HG03175 (cell line): Measurements from ENCODE around the gene SMAD6.
A peak's percentile ranks its signal among the peaks of the same experiment; 100 is the strongest.

Source experiments
- ATAC-seq: cut with Tn5 transposase; IDR thresholded peaks from one replicate; pipeline ENCODE4 v1.9.1; 2021; ENCODE audit warnings: mild to moderate bottlenecking, moderate library complexity; ENCODE audit not compliant: unreplicated experiment

The SMAD6 gene

DNA sequence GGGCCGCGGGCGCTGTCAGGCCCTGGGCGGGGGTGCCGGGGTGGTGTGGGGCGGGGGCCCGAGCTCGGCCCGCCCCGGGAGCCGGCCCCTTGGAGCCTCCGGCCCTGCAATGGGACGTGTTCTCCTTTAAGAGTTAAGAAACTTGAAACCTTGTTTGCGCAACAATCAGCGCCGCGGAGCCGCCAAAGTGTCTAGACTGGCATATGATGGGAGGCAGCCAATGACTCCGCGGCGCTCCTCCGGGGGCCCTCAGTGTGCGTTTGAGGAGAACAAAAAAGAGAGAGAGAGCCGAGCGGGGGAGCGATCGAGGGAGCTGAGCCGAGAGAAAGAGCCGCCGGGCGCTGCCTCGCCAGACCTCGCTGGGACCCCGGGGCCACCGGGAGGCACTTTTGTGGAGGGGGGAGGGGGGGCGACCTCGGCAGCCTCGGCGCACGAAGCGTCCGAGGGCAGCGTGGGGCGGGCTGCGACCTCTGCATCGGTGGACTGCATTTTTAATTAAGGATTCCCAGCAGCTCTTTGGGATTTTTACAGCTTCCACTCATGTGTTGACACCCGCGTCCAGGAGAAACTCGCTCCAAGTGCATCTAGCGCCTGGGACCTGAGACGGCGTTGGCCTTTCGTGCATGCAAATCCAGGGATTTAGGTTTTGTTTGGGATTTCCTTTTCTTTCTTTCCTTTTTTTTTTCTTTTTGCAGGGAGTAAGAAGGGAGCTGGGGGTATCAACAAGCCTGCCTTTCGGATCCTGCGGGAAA is at the start of gene SMAD6:
SMAD6 (plus strand) TSS at position 202 of the 752 bp plus-strand sequence. CDS start 1,023 bp downstream, outside the sequence.
- peak; percentile 39 for ATAC-seq

DNA sequence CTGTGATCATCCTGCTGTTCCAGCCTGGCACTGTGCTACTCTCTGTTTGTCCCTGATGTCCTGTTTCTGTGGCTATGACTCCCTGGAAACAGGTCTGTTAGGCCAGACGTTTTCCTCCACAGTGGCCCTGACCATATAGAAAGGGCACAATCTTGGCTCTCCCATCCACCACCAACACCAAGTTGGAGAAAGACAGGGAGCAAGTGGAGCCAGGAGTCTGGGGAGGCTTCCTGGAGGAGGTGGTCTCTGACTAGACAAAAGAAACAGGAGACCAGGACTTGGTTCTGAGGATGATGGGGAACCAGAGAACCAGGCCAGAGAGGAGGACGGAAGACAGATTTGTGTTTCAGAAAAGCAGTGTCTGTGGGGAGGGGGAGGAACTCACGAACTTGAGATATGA is 49.2 kb upstream of the SMAD6 start:
- ATAC-seq, result no peak

DNA sequence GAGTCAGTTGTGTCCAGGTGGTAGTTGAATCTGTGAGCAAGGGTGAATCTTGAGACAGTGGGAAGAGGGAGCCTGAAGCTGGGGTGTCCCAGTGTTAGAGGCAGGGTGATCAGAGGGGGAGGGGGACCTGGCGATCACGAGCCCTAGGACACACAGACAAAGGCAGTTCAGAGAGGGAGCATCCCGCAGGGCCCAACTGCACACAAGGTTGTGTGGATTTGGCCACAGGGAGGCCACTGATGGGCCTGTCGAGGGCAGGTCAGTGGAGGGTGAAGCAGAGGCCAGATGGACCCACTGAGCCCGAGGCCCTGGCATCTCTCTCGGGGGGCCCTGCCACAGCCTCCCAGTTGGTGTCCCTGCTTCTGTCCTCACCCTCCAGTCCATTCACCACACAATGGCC is 48.6 kb upstream of the SMAD6 start:
- no peak for ATAC-seq

DNA sequence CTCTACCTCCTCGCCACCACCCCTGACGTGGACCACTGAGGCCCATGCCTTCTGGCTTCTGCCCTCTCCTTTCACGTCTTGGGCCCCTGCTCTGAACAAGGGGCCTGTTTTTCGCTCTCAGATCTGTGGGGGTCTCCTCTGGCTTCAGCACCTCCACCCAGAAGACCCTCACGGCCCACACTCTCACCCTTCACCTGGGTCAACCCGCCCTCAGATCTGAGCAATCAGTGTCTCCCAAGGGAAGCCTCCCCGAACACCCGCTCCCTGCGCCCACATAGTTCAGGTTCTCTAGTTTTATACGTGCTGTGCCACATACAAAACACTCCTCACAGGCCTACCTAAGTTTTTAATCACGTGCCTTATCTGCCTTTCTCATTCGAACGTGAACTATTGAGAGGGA is 48.2 kb upstream of the SMAD6 start:
- no peak for ATAC-seq

DNA sequence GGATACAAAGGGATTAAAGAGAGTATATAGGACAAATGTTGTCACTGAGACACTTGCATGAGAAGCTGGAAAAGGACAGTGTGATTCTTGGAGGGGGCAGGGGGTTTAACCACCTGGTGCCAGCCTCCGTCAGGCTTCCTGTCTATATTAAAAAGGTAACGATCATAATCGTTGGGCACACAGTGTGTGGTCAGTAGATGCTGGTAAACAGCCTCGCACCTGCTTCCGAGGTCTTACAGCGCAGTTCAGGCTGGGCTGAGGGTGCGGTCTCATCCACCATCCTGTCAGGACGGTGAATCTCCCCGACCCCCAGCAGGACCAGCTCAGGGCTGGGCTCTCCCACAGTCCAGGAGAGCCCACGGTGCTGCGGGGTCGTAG is 47.7 kb upstream of the SMAD6 start:
- no peak for ATAC-seq

DNA sequence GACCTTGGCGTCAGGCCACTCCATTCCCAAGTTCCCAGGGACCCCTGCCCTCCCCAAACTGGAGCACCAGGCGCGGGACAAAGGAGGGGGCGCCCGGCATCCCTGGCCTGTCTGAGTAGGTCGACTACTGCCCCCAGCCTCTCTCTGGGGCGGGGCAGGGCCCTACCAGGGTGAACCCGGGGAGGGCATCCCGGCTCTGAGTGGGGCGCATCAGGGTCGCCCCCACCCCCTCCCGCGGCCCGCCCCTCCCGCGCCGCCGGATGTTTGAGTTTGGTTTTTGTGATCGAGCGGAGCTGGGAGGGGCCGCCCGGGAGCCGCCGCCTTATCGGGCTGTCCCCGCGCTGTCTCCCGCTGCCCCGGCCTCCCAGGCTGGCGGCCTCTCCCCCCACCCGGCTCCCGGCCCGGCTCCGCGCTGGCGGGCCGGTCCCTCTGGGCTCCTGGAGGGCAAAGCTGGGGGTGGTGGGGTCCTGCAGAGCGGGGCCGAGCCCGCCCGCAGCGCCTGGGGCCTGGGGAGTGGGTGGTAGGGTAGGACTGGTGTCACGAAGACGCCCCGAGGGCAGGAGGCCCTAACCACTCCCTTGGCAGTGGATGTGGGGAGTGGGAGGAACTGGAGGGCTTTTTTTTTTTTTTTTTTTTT is 47.2 kb upstream of the SMAD6 start:
- ATAC-seq, result no peak

DNA sequence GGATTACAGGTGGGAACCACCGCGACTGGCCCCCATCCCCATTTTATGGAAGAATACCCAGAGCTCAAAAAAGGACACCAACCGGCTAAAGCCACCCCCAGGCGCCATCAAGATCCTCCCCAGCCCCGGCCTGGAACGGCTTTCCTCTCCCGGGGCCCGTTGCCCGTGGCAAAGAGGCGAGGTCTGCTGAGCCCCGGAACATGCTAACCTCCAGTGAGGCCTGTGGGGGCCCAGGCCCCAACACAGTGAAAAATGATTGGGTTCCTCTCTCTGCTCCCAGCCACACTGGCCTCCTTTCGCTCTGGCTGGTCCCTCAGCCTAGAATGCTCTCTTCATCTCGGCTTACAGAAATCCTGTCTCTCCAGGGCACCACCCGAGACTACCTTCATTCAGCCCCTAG is 46.5 kb upstream of the SMAD6 start:
- ATAC-seq, result no peak

DNA sequence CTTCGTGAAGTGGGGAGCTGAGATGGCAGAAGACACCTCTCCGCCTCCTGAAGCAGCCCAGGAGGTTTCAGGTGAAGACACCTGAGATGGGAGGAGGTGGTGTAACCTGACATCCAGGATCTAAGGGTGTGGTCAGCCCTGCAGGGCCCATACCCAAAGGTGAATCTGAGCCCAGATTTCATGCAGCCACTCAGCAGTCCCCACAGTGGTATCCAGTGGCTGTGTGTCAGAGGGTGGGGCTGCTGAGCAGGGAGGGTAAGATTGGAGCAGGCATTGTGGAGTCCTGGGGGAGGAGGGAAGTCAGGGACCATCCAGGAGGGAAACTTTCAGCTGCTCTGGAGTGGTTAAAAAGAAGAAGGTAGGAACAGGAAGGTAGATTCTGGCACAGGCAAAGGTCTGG is 46.0 kb upstream of the SMAD6 start:
- no peak for ATAC-seq

DNA sequence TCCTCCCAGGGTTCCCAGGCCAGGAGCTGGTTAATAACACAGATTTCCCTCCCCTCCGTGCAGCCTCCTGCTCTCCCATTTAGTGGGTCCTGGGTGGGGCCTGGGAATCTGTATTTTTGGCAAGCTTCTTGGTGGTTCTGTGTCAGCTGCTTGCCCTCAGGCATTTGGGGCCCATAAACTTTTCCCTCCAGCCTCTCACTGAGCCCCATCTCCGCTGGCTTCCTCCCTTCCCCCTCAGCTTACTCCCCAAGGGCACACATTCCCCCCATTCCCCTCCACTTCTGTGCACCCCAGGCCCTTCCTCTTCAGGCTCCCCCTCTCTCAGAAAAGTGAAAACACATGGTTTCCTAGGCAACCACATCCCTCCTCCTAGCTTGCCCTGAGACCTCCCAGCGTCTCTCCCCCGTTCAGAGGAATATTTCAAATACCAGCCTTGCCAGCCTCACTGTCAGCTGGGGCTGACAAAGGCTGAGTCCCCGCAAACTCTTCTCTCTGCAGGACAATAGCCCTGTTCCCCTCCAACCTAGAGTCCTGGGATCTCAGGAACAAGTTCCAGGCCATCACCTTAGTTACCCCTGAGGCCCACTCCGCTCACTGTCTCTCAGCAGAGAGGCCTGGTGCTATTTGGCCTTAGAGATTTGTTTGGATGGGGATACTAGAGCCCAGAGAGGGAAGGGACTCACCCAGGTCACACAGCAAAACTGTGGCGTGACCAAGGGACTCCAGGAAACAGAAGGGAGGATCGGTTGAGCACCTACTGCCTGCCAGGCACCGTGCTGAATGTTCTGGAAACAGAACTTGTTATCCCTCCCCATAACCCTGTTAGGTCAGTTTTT is 44.6 kb upstream of the SMAD6 start:
- ATAC-seq, result no peak

DNA sequence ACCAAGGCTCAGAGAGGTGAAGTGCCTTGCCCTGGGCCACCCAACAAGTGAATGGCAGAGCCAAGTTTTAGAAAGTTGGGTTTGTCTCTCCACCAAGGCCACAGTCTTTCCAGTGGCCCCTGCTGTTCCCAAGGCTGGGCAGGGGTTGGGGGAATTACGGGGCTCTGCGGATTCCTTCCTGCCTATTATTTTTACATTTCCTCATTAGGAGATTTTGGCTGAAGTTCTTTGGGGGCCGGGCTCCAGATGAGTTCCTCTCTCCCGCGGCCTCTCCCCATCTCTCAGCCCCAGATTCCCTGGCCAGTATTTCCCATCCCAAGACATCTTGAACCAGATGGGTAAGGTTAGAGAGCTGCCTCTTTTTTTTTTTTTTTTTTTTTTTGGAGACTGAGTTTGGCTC is 44.0 kb upstream of the SMAD6 start:
- no peak for ATAC-seq

DNA sequence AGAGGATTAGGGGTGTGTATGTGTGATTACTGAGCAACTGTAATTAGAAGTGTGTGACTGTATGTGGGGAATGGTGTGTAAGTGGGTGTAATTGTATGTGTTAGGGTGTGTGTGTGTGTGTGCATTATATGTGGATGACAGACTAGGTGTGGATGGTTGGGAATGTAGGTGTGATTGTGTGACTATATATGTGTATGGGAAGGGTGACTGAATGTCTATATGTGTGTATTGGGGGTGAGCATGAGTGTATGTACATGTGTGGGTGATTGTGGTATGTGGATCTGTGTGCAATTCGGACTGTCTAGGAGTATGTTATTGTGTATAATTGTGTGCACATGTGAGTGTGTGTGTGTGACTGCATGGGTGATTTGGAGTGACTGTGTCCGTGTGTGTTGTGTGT is 43.2 kb upstream of the SMAD6 start:
- no peak for ATAC-seq

DNA sequence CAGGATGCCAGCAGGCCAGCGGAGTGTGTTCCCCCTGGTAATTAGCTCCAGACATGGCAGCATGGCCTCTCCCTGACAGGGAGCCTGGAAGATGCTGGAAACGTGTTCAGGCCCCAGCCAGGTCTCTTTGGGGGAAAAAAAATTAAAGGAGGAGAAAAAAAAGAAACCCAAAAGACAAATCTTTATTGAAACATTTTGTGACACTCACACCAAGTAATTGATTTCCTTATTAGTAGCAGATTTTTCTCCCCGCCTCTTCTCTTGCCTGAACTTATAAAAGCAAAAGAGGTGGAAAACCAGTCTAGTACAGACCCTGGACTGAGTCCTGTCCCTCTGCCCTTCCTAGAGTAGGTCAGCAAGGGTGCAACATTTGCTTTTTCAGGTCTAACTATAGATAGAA is 42.7 kb upstream of the SMAD6 start:
- no peak for ATAC-seq

DNA sequence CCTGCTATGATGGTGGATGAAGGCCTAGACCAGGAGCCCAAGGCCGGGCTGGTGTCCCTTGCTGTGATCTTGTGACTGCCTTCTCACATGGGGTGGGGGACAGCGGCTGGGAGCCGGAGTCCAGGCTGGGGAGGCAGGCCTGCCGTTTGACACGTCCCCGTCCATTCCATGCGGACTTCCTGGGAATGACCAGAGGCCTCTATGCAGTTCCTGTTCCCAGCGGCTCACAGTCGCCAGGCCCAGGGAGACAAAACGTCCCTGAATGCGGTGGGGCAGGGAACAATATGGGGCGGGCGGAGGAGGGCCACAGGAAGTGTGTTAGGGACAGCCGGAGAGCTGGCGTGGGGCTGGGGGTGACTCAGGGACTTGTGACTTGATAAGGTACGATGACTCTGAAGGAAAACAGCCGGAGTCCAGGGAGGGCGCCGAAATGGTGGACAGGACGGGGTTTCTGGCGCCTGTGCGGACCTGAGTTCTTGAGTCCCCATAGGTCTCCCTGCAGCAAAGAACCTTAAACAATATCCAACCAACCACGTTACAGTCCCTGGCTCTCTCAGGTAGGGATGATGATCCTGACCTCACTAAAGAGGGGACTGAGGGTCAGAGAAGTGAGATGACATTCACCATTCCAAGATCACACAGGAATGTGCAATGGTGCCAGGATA is 40.5 kb upstream of the SMAD6 start:
- no peak for ATAC-seq

DNA sequence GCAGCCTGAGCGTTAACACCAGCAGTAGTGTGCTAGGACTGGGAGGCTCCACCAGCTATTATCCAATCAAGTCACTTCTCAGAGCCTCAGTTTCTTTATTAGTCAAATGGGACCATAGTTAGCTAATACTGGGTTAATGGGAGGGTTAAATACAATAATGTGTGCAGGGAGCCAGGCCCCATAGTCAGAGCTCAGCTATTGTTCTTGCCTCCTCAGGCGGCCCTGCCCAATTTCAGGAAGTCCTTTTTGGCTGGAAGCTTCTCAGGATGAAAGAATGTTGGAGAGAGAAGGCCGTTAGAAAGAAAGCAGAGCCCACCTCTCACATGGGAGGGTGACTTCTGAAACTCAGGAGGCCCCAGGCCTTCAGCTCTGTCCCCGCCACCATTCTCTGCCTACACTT is 39.5 kb upstream of the SMAD6 start:
- no peak for ATAC-seq

DNA sequence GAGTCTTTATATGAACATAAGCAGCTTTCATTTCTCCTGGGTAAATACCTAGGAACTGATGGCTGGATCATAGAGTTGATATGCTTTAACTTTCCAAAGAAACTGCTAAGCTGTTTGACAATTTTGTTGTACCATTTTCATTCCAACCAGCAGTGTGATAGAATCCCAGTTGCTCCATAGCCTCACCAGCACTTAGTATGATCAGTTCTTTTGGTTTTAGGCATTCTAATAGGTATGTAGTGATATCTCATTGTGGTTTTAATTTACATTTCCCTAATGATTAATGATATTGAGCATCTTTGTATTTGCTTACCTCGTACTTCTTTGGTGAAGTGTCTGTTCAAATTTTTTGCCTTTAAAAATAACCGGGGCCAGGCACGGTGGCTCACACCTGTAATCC is 38.4 kb upstream of the SMAD6 start:
- no peak for ATAC-seq

DNA sequence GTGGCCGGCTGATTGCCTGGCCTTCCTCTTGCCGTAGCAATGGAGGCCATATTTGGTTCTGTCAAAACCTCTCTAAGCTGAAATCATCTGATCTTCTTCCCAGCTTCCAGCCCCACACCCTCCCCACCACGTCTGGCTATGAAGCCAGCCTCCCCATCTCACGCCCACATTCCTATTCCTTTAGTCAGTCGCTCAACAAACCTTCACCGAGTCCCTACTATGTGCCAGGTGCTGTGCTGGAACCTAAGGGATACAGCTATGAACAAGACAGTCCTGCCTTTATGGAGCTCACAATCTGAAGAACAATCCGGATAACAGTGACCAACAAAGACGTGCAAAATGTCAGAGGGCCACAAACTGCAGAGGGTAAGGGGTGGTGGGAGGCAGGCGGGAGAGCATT is 31.9 kb upstream of the SMAD6 start:
- no peak for ATAC-seq

DNA sequence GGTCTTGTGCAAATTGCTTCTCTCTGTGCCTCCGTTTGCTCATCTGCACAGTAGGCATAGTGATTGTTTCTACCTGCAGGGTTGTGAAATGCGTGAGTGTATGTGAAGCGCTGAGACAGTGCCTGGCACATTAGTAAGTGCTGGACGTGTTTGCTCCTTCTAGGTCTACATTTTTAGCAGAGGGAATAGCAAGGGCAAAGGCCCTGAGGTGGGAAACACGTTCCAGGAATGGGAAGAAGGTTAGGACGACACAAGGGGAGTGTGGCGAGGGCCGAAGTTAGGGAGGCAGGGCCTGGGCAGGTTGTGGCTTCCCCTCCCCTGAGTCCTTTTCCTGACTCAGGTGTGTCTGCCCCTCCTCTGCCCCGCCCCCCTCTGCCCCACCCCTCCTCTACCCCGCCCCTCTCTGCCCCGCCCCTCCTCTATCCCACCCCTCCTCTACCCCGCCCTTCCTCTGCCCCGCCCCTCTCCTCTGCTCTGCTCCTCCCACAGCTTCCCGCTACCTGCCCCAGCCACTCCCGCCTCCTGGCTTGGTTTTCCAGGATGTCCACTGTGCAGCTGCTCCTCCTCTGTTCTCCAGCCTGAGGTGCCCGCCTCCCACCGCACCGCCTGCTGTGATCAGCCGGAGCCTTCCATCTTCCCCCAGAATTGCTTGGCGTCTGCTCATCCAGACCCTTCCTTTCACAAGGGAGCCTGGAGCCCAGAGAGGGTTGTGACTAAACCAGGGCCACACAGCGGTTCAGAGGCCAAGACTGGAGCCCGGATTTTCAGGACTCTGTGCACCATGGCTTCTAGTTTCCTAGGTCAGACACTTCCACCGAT is 31.1 kb upstream of the SMAD6 start:
- no peak for ATAC-seq

DNA sequence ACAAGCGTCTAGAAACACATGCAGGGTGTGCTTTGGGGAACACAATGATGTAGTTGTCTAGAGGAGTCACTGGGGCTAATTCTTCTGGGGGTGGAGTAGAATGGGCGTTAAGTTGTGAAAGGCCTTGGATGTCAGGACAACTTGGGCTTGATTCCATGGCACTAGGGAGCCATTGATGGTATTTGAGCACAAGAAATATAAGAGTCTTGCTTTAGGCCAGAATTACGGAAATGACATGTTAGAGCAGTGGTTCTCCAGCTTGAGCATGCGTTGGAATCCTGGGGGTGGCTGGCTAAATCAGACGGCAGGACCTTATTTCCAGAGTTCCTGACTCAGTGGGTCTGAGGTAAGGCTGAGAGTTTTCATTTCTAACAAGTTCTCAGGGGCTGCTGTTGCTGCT is 29.2 kb upstream of the SMAD6 start:
- ATAC-seq, result no peak

DNA sequence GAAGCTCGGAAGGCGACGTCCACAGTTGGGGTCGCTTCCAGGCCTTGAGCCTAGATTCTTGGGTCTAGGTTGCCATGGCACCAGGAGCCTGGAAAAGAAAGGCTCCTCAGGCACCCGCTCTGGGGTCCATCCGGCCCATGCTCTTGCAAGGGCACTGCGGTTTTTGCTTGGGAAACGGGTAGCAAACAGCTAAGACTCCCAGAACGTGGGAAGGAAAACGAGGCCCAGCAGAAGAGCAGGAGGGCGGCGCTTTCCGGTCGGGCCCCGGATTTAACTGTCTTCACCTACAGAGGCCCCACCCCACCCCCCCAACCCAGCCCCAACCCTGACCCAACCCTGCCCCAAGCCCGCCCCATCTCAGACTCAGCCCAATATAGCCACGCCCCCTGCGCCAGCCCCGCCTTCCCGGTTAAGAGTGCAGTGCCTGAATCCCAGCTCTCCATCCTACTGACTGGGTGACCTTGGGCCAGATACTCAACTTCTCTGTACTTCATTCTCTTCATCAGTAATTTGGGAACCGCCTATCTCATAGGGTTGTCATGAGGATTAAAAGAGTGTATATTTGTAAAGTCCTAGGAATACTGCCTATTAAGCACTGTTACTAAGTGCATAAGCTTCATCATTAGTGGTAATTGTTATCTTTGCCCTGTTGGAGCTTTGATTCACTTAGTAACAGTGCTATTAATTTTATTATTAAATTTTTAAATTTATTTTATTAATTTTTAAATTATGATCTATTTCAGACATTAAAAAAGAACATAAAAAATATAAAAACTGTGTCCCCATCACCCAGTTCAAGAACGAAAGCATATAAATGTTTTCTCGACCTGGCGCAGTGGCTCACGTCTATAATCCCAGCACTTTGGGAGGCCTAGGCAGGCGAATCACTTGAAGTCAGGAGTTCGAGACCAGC is 28.4 kb upstream of the SMAD6 start:
- no peak for ATAC-seq

DNA sequence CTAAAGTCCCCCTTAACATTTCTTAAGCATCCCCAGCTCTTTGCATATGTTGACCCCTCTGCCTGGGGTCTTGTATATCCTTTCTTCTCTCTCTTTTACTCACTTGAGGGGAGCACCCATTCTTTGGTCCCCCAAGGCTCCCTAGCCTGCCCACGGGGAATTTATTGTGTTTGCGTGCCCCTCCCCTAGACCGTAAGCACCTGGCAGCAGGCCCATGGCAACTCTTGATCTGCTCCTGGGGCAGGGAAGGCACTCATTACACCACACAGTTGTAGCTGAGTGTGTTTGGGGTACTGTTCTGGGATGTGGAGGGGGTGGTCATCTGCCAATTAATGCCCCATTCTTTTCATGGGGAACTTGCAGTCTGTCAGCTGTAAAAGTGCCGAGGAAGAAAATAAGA is 27.3 kb upstream of the SMAD6 start:
- no peak for ATAC-seq
